HEK293 (cell line): ENCODE results near the gene CREB3.

Experiments used
- CTCF ChIA-PET: fragments of 350-600 bp; formaldehyde crosslinking; extraction: SDS; loops from one replicate; lab custom pipeline; 2021; ENCODE audit warnings: antibody characterized with exemption; lab: Yijun Ruan, JAX
- POLR2A ChIA-PET: fragments of 300-600 bp; formaldehyde crosslinking; extraction: SDS; loops from one replicate; lab custom pipeline; 2020; ENCODE audit warnings: antibody characterized with exemption, inconsistent platforms; lab: Yijun Ruan, JAX
- H3K27ac ChIP-seq: fragments of 200-500 bp; sonication (Bioruptor generic); 2 replicates; pipeline ENCODE4 v1.5.1; 2014; ENCODE audit warnings: low read depth, low read length, control low read depth, inconsistent platforms; ENCODE audit errors: extremely low read depth
- H3K36me3 ChIP-seq, 2 experiments: fragments of 200-500 bp in 1 of 2; sonication (Bioruptor generic) in 1 of 2; 1 replicate in 1 of 2; 2 replicates in 1 of 2; pipeline ENCODE4 v1.5.1; 2014 to 2017; ENCODE audit warnings: inconsistent platforms in 2 of 2, low read length in 2 of 2; ENCODE audit not compliant: control insufficient read depth in 2 of 2, insufficient read depth in 1 of 2
- H3K4me1 ChIP-seq: fragments of 200-500 bp; sonication (Bioruptor generic); 2 replicates; pipeline ENCODE4 v1.5.1; 2014; ENCODE audit warnings: mild to moderate bottlenecking, low read length, inconsistent platforms; ENCODE audit not compliant: control insufficient read depth, insufficient read depth
- H3K4me3 ChIP-seq: 2 replicates; pipeline ENCODE4 v1.5.1; 2011; ENCODE audit warnings: low read depth, mild to moderate bottlenecking, control low read depth, low read length, moderate library complexity
- H3K9me3 ChIP-seq: fragments of 200-500 bp; sonication (Bioruptor generic); 2 replicates; pipeline ENCODE4 v1.5.1; 2014; ENCODE audit warnings: low read depth, low read length, inconsistent platforms; ENCODE audit not compliant: control insufficient read depth, insufficient read depth
- BCL11B ChIP-seq: fragments of 450-650 bp; formaldehyde crosslinking; IDR thresholded peaks from 2 replicates; pipeline ENCODE4 v1.5.1; 2016; ENCODE audit warnings: low read depth, missing biosample characterization, missing genetic modification characterization
- HOXC10 ChIP-seq: sonication (generic); formaldehyde crosslinking; IDR thresholded peaks from 2 replicates; pipeline ENCODE4 v1.8.1; 2023; ENCODE audit warnings: mild to moderate bottlenecking, missing genetic modification reagents
- KLF16 ChIP-seq: fragments of 450-650 bp; formaldehyde crosslinking; IDR thresholded peaks from 2 replicates; pipeline ENCODE4 v1.5.1; 2017; ENCODE audit warnings: missing biosample characterization, missing genetic modification characterization
- KLF9 ChIP-seq: fragments of 450-650 bp; formaldehyde crosslinking; IDR thresholded peaks from 2 replicates; pipeline ENCODE4 v1.5.1; 2016; ENCODE audit warnings: missing biosample characterization, missing genetic modification characterization, low read depth
- MYNN ChIP-seq: fragments of 450-650 bp; formaldehyde crosslinking; IDR thresholded peaks from 2 replicates; pipeline ENCODE4 v1.5.1; 2016; ENCODE audit warnings: missing biosample characterization, missing genetic modification characterization, borderline replicate concordance
- SP7 ChIP-seq: fragments of 450-650 bp; formaldehyde crosslinking; IDR thresholded peaks from 2 replicates; pipeline ENCODE4 v1.5.1; 2016; ENCODE audit warnings: missing biosample characterization, missing genetic modification characterization
- ZBTB21 ChIP-seq: fragments of 450-650 bp; formaldehyde crosslinking; IDR thresholded peaks from 2 replicates; pipeline ENCODE4 v1.5.1; 2017; ENCODE audit warnings: missing biosample characterization, missing genetic modification characterization
- ZFP41 ChIP-seq: fragments of 450-650 bp; formaldehyde crosslinking; IDR thresholded peaks from 2 replicates; pipeline ENCODE4 v1.5.1; 2016; ENCODE audit warnings: missing biosample characterization, missing genetic modification characterization, borderline replicate concordance
- ZNF175 ChIP-seq: fragments of 450-650 bp; formaldehyde crosslinking; IDR thresholded peaks from 2 replicates; pipeline ENCODE4 v1.5.1; 2016; ENCODE audit warnings: missing biosample characterization, missing genetic modification characterization
- ZNF184 ChIP-seq: fragments of 450-650 bp; IDR thresholded peaks from 2 replicates; pipeline ENCODE4 v1.5.1; 2018; ENCODE audit warnings: missing biosample characterization, mild to moderate bottlenecking, missing genetic modification characterization
- ZNF302 ChIP-seq: fragments of 450-650 bp; formaldehyde crosslinking; IDR thresholded peaks from 2 replicates; pipeline ENCODE4 v1.5.1; 2016; ENCODE audit warnings: missing biosample characterization, missing genetic modification characterization, low read depth
- ZNF324 ChIP-seq: fragments of 450-650 bp; formaldehyde crosslinking; IDR thresholded peaks from 2 replicates; pipeline ENCODE4 v1.5.1; 2016; ENCODE audit warnings: missing biosample characterization, missing genetic modification characterization
- ZNF416 ChIP-seq: fragments of 450-650 bp; formaldehyde crosslinking; IDR thresholded peaks from 2 replicates; pipeline ENCODE4 v1.5.1; 2016; ENCODE audit warnings: missing biosample characterization, missing genetic modification characterization
- ZNF423 ChIP-seq: fragments of 450-650 bp; formaldehyde crosslinking; IDR thresholded peaks from 2 replicates; pipeline ENCODE4 v1.5.1; 2016; ENCODE audit warnings: missing biosample characterization, missing genetic modification characterization
- ZNF501 ChIP-seq: fragments of 450-650 bp; formaldehyde crosslinking; IDR thresholded peaks from 2 replicates; pipeline ENCODE4 v1.5.1; 2016; ENCODE audit warnings: missing biosample characterization, missing genetic modification characterization
- ZNF514 ChIP-seq: fragments of 450-650 bp; formaldehyde crosslinking; IDR thresholded peaks from 2 replicates; pipeline ENCODE4 v1.5.1; 2016; ENCODE audit warnings: missing biosample characterization, missing genetic modification characterization
- ZNF747 ChIP-seq: fragments of 450-650 bp; formaldehyde crosslinking; IDR thresholded peaks from 2 replicates; pipeline ENCODE4 v1.5.1; 2016; ENCODE audit warnings: missing biosample characterization, missing genetic modification characterization
- ZNF791 ChIP-seq: fragments of 450-650 bp; formaldehyde crosslinking; IDR thresholded peaks from 2 replicates; pipeline ENCODE4 v1.5.1; 2016; ENCODE audit warnings: missing biosample characterization, missing genetic modification characterization
- ZSCAN16 ChIP-seq: fragments of 450-650 bp; formaldehyde crosslinking; IDR thresholded peaks from 2 replicates; pipeline ENCODE4 v1.5.1; 2016; ENCODE audit warnings: missing biosample characterization, missing genetic modification characterization
- ZXDB ChIP-seq: fragments of 450-650 bp; formaldehyde crosslinking; IDR thresholded peaks from 2 replicates; pipeline ENCODE4 v1.5.1; 2016; ENCODE audit warnings: missing biosample characterization, missing genetic modification characterization
- TF ChIP-seq, protein P1 (sequence below): IDR thresholded peaks from 2 replicates; pipeline ENCODE4 v1.6.1; 2011; ENCODE audit warnings: mild to moderate bottlenecking, low read depth, low read length, borderline replicate concordance
- TF ChIP-seq, protein P2 (sequence below): fragments of 450-650 bp; formaldehyde crosslinking; IDR thresholded peaks from 2 replicates; pipeline ENCODE4 v1.5.1; 2016; ENCODE audit warnings: missing biosample characterization, missing genetic modification characterization
- TF ChIP-seq, protein P3 (sequence below): fragments of 450-650 bp; formaldehyde crosslinking; IDR thresholded peaks from 2 replicates; pipeline ENCODE4; 2016; ENCODE audit warnings: missing biosample characterization, missing genetic modification characterization
- TF ChIP-seq, protein P4 (sequence below): fragments of 450-650 bp; formaldehyde crosslinking; IDR thresholded peaks from 2 replicates; pipeline ENCODE4 v1.5.1; 2016; ENCODE audit warnings: missing biosample characterization, missing genetic modification characterization
- TF ChIP-seq, protein P5 (sequence below): fragments of 450-650 bp; IDR thresholded peaks from 2 replicates; pipeline ENCODE4 v1.5.1; 2018; ENCODE audit warnings: missing biosample characterization, missing genetic modification characterization
- TF ChIP-seq, protein P6 (sequence below): fragments of 450-650 bp; formaldehyde crosslinking; IDR thresholded peaks from 2 replicates; pipeline ENCODE4 v1.5.1; 2016; ENCODE audit warnings: missing biosample characterization, missing genetic modification characterization

Gene CREB3

DNA sequence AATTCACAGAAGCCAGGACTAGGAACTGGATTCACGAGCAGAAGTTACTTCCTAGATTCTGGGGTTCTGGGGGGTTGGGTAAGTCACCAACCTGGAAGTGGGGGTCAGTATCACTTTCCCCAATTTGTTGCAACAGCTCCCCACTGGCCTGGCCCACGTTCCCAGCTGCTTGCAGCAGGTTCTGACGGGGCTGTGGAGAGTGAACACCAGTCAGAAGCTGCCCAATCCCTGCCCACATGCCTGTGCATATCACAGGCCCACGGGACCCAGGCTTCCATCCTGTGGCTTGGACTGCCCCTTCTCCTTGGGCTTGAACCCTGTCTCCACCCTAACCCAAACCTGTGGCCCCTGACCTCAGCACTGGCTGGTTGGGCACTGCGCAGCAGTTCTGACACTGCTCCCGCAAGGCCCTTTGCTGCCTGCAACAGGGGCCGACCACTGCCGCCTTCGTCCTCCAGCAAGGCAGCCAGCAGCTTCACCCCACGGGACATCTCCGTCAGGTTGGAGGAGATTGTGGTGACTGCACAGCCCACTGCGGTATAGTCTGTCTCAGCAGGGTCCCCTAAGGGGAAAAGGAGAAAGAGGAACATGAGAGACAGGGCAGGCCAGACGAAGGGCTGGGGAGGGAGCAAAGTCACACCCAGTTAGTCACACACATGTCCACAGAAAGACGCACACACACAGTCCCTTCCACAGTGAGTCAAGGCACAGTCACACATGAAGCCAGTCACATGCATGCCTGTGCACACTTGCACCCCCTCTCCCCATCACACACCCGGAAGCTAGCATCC lies 13.6 kb upstream of the CREB3 start (continued):
- no peak for TF ChIP-seq ZNF514

DNA sequence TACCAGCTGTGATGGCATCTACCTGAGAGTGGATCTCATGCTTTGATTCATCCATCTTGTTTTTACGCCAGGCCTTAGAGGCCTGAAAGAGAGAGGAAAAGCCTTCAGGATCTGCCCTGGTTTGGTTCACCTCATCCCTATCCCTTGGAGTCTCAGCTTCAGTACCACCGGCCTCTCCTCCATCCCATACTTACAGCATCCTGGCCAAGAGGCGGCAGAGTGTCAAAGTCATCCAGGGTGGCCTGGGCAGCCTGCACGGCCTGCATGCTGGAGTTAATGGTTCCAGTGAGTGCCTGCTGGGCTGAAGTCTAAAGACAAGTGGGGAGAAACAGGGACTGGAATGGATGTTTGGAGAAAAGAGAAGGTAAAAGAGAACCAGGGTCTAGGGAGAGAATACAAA lies 12.9 kb upstream of the CREB3 start:
- TF ChIP-seq HOXC10 (CRISPR knock-in tag) (no peak), ZNF302 (tag by site-specific recombination) (no peak), ZNF175 (tag by site-specific recombination) (no peak), ZNF416 (tag by site-specific recombination) (no peak), ZNF501 (tag by site-specific recombination) (no peak), ZBTB21 (no peak), ZXDB (tag by site-specific recombination) (no peak)
- TF ChIP-seq, protein P1, sequence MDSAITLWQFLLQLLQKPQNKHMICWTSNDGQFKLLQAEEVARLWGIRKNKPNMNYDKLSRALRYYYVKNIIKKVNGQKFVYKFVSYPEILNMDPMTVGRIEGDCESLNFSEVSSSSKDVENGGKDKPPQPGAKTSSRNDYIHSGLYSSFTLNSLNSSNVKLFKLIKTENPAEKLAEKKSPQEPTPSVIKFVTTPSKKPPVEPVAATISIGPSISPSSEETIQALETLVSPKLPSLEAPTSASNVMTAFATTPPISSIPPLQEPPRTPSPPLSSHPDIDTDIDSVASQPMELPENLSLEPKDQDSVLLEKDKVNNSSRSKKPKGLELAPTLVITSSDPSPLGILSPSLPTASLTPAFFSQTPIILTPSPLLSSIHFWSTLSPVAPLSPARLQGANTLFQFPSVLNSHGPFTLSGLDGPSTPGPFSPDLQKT, result no peak
- Histone ChIP-seq H3K27ac (no peak overlapping the region), H3K4me3 (no peak overlapping the region), H3K36me3 (peaks cover 14 to 99% of the 10 kb centered on the region in 2 experiments), H3K4me1 (no peaks in the 10 kb centered on the region), H3K9me3 (no peaks in the 10 kb centered on the region)
- POLR2A ChIA-PET, result interaction anchor here (4.0 kb wide), 1 partner anchor 12 kb away, joined by 21 read pairs; the partner anchor contains the start of genes CREB3 and TLN1
- CTCF ChIA-PET, result interaction anchor here (0.7 kb wide), 1 partner anchor 23 kb away, joined by 3 read pairs; no protein-coding TSS in a partner anchor

DNA sequence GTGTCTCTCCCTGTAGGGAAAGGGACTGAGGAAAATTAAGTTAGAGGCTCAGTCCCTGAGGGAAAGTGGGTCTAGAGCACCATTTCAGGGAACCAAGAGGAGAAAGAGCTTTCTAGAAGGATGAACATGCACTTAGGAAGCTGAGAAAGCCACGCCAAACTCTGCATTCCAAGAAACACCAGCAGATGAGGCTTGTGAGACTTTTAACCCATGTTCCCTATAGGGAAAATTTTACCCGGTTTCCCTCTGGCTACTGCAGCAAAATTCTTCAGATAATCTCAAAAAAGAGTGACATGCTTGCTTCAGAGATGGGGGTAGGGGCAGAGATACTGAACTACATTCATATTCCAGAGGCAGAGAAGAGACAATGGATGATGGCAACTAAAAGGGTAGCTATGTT lies 9.0 kb upstream of the CREB3 start:
- POLR2A ChIA-PET, result interaction anchor here (0.8 kb wide), 1 partner anchor 9 kb away, joined by 3 read pairs; the partner anchor contains the start of genes CREB3 and TLN1
- Histone ChIP-seq H3K4me3 (no peak overlapping the region), H3K9me3 (no peaks in the 10 kb centered on the region), H3K36me3 (peaks cover 14 to 95% of the 10 kb centered on the region in 2 experiments), H3K27ac (no peak overlapping the region), H3K4me1 (no peaks in the 10 kb centered on the region)
- TF ChIP-seq ZNF747 (tag by site-specific recombination) (no peak), KLF9 (no peak), ZSCAN16 (tag by site-specific recombination) (no peak), ZNF302 (tag by site-specific recombination) (no peak), MYNN (tag by site-specific recombination) (no peak), ZNF423 (tag by site-specific recombination) (no peak), ZFP41 (tag by site-specific recombination) (no peak), SP7 (tag by site-specific recombination) (no peak), ZNF791 (tag by site-specific recombination) (no peak), KLF16 (tag by site-specific recombination) (no peak), BCL11B (tag by site-specific recombination) (no peak), ZNF184 (tag by site-specific recombination) (no peak), ZNF324 (tag by site-specific recombination) (no peak)
- TF ChIP-seq, protein P2, sequence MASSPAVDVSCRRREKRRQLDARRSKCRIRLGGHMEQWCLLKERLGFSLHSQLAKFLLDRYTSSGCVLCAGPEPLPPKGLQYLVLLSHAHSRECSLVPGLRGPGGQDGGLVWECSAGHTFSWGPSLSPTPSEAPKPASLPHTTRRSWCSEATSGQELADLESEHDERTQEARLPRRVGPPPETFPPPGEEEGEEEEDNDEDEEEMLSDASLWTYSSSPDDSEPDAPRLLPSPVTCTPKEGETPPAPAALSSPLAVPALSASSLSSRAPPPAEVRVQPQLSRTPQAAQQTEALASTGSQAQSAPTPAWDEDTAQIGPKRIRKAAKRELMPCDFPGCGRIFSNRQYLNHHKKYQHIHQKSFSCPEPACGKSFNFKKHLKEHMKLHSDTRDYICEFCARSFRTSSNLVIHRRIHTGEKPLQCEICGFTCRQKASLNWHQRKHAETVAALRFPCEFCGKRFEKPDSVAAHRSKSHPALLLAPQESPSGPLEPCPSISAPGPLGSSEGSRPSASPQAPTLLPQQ (tag by site-specific recombination), result no peak
- TF ChIP-seq, protein P3, sequence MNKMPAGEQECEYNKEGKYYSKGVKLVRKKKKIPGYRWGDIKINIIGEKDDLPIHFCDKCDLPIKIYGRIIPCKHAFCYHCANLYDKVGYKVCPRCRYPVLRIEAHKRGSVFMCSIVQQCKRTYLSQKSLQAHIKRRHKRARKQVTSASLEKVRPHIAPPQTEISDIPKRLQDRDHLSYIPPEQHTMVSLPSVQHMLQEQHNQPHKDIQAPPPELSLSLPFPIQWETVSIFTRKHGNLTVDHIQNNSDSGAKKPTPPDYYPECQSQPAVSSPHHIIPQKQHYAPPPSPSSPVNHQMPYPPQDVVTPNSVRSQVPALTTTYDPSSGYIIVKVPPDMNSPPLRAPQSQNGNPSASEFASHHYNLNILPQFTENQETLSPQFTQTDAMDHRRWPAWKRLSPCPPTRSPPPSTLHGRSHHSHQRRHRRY (tag by site-specific recombination), result no peak
- TF ChIP-seq, protein P4, sequence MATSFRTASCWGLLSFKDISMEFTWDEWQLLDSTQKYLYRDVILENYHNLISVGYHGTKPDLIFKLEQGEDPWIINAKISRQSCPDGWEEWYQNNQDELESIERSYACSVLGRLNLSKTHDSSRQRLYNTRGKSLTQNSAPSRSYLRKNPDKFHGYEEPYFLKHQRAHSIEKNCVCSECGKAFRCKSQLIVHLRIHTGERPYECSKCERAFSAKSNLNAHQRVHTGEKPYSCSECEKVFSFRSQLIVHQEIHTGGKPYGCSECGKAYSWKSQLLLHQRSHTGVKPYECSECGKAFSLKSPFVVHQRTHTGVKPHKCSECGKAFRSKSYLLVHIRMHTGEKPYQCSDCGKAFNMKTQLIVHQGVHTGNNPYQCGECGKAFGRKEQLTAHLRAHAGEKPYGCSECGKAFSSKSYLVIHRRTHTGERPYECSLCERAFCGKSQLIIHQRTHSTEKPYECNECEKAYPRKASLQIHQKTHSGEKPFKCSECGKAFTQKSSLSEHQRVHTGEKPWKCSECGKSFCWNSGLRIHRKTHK (tag by site-specific recombination), result no peak
- TF ChIP-seq, protein P5, sequence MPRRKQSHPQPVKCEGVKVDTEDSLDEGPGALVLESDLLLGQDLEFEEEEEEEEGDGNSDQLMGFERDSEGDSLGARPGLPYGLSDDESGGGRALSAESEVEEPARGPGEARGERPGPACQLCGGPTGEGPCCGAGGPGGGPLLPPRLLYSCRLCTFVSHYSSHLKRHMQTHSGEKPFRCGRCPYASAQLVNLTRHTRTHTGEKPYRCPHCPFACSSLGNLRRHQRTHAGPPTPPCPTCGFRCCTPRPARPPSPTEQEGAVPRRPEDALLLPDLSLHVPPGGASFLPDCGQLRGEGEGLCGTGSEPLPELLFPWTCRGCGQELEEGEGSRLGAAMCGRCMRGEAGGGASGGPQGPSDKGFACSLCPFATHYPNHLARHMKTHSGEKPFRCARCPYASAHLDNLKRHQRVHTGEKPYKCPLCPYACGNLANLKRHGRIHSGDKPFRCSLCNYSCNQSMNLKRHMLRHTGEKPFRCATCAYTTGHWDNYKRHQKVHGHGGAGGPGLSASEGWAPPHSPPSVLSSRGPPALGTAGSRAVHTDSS, result no peak
- TF ChIP-seq, protein P6, sequence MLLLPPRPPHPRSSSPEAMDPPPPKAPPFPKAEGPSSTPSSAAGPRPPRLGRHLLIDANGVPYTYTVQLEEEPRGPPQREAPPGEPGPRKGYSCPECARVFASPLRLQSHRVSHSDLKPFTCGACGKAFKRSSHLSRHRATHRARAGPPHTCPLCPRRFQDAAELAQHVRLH (tag by site-specific recombination), result no peak
- CTCF ChIA-PET, result interaction anchor here (0.6 to 1.9 kb wide), 3 partner anchors 12 to 1136 kb away, joined by 3 to 13 read pairs (median 3); no protein-coding TSS in a partner anchor
